NCI-H146 treated with DMSO at 0.1 percent for 48 hours (cell line): ENCODE measurements around the gene WWC1.
"Not testable (repeated sequence)": the region's sequence is repeated elsewhere in the genome, so short reads cannot be mapped to it uniquely, and the experiment has no call there.

ENCODE experiments used
- DNase-seq: peaks from one replicate; lab custom pipeline; 2025; ENCODE audit not compliant: unreplicated experiment; lab: John Stamatoyannopoulos, UW

WWC1 gene

DNA sequence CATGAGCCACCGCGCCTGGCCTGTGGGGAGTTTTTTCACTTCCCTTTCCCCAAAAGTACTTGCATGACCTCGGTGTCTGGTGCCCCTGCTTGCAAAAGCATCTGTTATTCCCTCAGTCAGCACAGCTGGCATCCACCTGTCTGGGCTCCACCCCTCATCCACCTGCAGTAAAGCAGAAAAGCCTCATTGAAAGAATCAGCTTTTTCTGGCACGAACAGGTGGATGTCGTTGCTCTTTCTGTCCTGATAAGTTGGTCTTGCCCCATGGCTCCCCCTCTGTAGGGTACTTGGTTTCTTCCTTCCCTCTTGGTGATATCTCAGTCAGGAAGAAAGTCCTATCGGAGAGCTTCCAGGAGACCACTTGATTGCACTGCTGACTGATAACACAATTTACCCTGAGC is 37.4 kb downstream of the WWC1 start:
- peak; percentile 63 for DNase-seq

- DNase-seq: no peak
These were observed 37.9 kb downstream of the WWC1 start for GRCh38 chr5:168329302-168329701.

DNA sequence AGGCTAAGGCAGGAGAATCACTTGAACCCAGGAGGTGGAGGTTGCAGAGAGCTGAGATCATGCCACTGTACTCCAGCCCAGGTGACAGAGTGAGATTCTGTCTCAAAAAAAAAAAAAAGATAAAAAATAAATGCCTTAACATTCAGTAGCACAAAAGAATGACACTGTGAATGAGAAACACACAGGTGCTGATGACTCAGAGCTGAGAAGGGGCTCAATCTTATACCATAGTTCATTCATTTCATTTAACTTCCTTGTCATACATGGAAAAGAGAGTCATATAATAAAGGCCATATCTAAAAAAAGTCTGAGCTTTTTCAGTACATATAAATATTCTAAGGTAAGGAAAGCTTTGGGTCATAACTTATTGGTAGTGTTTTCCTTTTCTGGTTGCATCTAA is 40.6 kb downstream of the WWC1 start:
- DNase-seq: no peak

GRCh38 chr5:168334280-168334679 is 42.8 kb downstream of the WWC1 start:
- DNase-seq: no peak

DNA sequence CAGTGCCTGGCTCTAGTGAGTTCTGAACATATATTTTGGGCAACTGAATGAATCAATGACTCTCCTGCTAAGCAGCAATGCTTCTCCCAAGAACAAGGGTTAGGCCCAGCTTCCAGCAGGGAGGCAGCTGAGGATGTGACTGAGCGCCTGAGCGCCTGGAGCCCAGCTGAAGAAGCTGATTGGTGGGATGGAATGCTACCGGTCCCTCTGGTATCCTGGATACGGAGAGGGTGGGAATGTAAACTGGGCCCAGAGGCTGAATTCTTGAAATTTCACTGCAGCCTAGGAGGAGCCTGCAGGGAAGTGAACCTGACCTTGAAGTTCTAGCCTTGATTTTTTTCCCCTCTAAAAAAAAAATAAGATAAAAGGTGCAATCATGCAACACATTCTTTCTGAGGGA is 43.2 kb downstream of the WWC1 start:
- DNase-seq: no peak

GRCh38 chr5:168337361-168337760 is 45.9 kb downstream of the WWC1 start:
- DNase-seq: no peak

DNA sequence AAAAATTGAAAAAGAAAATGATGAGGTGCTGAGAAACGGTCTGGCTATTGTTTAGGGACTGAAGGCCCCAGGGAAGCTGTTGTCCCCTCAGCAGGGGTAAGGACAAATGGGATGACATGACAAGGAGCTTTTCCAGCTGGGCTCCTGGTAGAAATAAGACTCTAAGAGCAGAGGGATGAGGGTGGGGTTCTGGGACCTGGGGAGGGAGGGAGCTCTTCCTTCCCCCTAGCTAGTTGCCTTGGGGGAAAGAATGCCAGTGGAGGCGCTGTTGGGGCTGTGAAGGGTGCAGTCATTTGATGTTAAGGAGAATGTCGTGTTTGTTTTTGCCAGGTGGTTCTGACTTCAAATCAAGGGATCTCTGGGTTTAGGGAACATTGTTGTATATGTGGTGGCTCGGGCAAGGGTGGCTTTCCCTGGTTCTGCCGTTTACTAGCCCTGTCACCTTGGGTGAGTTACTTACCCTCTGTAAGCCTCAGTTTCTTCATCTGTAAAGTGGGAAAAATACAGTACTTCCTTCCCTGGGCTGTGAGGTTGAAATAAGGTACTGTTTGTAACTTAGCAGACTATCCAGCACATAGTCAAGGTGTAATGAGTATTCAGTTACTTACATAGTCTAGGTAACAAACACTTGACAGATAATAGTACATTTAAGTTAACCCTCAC is 47.8 kb downstream of the WWC1 start:
- peak; percentile 39 for DNase-seq

DNA sequence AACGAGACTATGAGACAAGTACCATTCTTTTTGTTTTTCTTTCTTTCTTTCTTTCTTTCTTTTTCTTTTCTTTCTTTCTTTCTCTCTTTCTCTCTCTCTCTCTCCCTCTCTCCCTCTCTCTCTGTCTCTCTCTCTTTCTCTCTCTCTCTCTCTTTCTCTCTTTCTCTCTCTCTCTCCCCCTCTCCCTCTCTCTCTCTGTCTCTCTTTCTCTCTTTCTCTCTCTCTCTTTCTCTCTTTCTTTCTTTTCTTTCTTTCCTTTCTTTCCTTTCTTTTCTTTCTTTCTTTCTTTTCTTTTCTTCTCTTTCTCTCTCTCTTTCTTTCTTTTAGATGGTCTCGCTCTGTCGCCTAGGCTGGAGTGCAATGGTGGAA is 48.3 kb downstream of the WWC1 start:
- not testable (repeated sequence) for DNase-seq

GRCh38 chr5:168340487-168340886 is 49.0 kb downstream of the WWC1 start:
- DNase-seq: no peak

- no peak for DNase-seq
These were observed 49.7 kb downstream of the WWC1 start for GRCh38 chr5:168341178-168341577.

- no peak for DNase-seq
These were observed 50.8 kb downstream of the WWC1 start for GRCh38 chr5:168342151-168342825.

- DNase-seq: no peak
These were observed 51.5 kb downstream of the WWC1 start for GRCh38 chr5:168342985-168343384.

GRCh38 chr5:168346417-168346816 is 55.0 kb downstream of the WWC1 start:
- DNase-seq: no peak

DNA sequence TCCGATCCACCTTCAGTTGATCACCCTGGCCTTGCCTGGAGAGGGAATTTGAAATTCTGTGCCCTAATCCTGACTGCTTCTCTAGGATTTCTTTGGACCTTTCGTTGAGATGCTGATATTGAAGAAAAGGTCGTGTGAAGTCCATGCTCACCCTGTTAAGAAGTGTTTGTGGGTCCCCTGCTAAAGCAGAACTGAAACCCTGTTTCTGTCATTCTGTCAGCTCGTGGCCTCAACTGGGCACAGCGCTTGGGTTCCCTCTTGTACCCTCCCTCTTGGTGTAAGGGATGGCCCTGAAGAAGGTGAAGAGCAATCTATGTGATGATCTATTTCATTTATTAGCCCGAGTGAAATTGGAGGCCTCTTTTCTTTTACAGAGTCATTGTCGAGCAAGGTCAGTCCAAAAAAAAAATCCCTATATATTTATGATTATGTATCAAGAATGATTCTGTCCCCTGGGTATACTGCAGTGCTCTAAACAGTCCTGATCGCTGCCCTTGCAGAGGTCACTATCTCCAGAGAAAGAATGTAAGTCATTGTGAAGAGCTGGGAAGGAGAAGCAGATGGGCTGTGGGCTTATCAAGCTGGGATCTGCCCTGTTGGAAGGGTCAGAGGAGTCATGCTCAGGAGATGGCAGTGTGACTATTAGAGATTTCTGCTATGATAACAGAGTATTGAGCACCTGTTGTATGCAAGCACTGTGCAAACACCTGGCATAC is 56.1 kb downstream of the WWC1 start:
- DNase-seq: no peak

DNA sequence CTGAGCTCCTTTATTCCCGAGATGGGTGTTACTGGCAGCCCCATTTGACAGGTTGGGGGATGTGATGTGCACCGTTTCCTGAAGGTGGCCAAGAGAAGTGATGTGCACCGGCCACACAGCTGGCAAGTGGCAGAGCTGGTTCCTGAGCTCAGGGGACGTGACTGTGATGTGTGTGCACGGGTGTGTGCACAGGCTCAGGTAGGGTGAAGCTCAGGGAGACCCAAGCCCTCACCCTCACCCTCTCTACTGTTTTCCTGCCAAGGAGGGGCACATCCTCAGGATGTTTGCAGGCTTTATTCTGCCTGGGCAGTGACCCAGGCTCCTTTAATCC is 56.6 kb downstream of the WWC1 start:
- DNase-seq: no peak

- DNase-seq: no peak
These were observed 58.9 kb downstream of the WWC1 start for GRCh38 chr5:168350315-168350714.

DNA sequence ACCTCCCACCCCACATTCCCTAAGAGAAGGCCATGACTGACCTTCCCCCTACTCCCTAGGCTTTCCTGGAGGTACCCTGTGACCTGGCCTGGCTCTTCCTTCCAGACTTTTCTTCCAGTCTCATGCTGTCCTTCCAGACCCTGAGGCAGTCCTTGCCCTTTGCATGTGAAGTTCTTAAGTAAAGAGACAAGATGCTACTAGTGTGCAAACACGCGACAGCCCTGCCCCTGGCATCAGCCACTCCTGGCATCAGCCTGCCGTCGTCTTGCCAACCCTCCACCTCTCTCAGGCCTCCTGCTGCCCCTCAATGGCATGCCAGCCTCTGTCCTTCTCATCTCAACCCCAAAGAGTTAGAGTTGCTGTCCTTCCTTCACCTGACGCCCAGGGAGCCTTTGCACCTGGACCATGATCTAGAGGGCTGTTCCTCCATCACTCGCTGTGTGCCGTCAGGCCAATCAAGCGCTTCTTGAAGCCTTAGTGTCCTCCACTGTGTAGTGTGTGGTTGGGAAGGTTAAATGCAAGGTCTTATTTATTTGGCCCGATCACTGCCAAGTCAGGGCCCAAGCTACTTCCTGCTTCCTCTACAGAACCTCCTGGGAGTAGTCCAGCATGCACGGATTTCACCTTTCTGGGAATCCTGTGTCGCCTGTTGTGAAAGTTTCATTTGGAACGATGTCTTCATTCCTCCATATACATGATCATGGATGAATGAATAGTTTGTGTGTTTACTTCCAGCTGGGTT is 61.9 kb downstream of the WWC1 start:
- no peak for DNase-seq

- no peak for DNase-seq
These were observed 63.0 kb downstream of the WWC1 start for GRCh38 chr5:168354397-168354796.

DNA sequence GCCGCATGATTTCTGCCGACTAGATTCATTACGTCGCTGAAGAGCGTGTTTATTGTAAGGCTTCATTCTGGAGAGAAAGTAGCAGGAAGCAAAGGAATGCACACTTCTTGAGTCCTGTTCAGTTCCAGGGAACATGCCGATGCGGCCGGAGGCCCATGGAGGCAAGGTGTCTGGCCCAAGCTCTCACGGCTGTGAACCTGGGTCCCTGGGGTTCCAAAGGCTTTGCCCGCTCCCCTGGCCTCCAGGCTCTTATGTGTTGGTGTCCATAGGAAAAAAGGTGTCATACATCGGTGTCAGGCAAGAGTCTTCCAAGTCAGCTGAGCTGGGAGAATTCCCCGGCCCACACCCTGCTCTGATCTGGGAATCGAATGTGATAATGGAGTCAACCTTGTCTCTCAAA is 64.7 kb downstream of the WWC1 start:
- DNase-seq: no peak

- DNase-seq: no peak
These were observed 65.1 kb downstream of the WWC1 start for GRCh38 chr5:168356592-168356991.

DNA sequence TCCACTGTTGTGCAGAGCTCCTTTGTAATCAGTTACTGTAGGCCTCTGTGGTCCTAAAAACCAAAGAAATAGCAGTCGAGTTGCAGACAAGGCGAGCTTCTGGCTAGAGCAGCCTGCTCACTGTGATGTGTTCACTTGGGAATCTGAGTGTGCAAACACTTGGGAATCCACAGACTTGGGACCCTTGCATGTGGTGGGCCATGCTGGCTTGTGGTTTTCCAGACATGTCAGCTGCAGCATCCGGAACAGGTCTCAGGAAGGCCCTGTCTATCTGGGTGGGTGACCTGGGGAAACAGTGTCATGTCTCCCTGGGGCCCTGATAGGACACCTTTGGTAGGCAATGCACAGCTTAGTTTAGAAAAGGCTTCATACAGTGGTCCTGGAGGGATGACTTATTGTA is 66.4 kb downstream of the WWC1 start:
- no peak for DNase-seq
